GM23248 (cell line): ENCODE measurements around the gene ATP11C. TPM values are rescaled to one million over a fixed set of nuclear protein-coding genes. Genes with fewer than 3 reads are reported as not detected.

Source experiments
- DNase-seq: peaks from one replicate; pipeline ENCODE4 v3.0.0-alpha.2; 2015
- H2AFZ ChIP-seq: fragments of 200-600 bp; sonication (generic); 2 replicates; pipeline ENCODE4 v1.6.1; 2016; ENCODE audit warnings: antibody characterized with exemption
- H3F3A ChIP-seq: fragments of 200-600 bp; sonication (generic); 2 replicates; pipeline ENCODE4 v1.6.1; 2016; ENCODE audit warnings: mild to moderate bottlenecking, antibody characterized with exemption, mixed run types; ENCODE audit not compliant: insufficient read depth
- H3K27ac ChIP-seq: fragments of 200-600 bp; sonication (generic); 2 replicates; pipeline ENCODE4 v1.5.1; 2016; ENCODE audit warnings: mild to moderate bottlenecking
- H3K27me3 ChIP-seq: fragments of 200-600 bp; sonication (generic); replicated peaks from 2 replicates; pipeline ENCODE4 v1.6.1; 2016; ENCODE audit warnings: mild to moderate bottlenecking; ENCODE audit not compliant: insufficient read depth
- H3K36me3 ChIP-seq: fragments of 200-600 bp; sonication (generic); 2 replicates; pipeline ENCODE4 v1.6.1; 2016; ENCODE audit warnings: low read depth, mild to moderate bottlenecking
- H3K4me1 ChIP-seq: fragments of 200-600 bp; sonication (generic); 2 replicates; pipeline ENCODE4 v1.6.1; 2016; ENCODE audit warnings: mild to moderate bottlenecking; ENCODE audit not compliant: insufficient read depth
- H3K4me2 ChIP-seq: fragments of 200-600 bp; sonication (generic); one replicate; pipeline ENCODE4 v1.6.1; 2016; ENCODE audit warnings: mild to moderate bottlenecking; ENCODE audit not compliant: unreplicated experiment
- H3K4me3 ChIP-seq: fragments of 200-600 bp; sonication (generic); 2 replicates; pipeline ENCODE4 v1.5.1; 2016; ENCODE audit warnings: mild to moderate bottlenecking
- H3K79me2 ChIP-seq: fragments of 200-600 bp; sonication (generic); 2 replicates; pipeline ENCODE4 v1.6.1; 2016; ENCODE audit warnings: mild to moderate bottlenecking; ENCODE audit not compliant: insufficient read depth
- H3K9ac ChIP-seq: fragments of 200-600 bp; sonication (generic); 2 replicates; pipeline ENCODE4 v1.6.1; 2016; ENCODE audit warnings: mild to moderate bottlenecking
- H3K9me2 ChIP-seq: fragments of 200-600 bp; sonication (generic); 2 replicates; pipeline ENCODE4 v1.6.1; 2016; ENCODE audit warnings: mixed run types, mild to moderate bottlenecking, moderate library complexity; ENCODE audit not compliant: insufficient read depth
- H3K9me3 ChIP-seq: fragments of 200-600 bp; sonication (generic); one replicate; pipeline ENCODE4 v1.6.1; 2017; ENCODE audit warnings: low read depth
- H4K20me1 ChIP-seq: fragments of 200-600 bp; sonication (generic); 2 replicates; pipeline ENCODE4 v1.6.0; 2016; ENCODE audit not compliant: insufficient read depth
- EZH2 ChIP-seq: fragments of 200-600 bp; sonication (generic); IDR thresholded peaks from 2 replicates; pipeline ENCODE4 v1.6.1; 2018; ENCODE audit warnings: antibody characterized with exemption, mild to moderate bottlenecking; ENCODE audit not compliant: insufficient read depth, poor library complexity, severe bottlenecking
- EZH2phosphoT487 ChIP-seq: fragments of 200-600 bp; sonication (generic); IDR thresholded peaks from 2 replicates; pipeline ENCODE4 v1.6.1; 2018; ENCODE audit warnings: antibody characterized with exemption, moderate library complexity, mild to moderate bottlenecking, low read depth; ENCODE audit not compliant: insufficient read depth
- WGBS, 2 experiments: methylation state at CpG; one replicate each; pipeline ENCODE4 v1.1.6; 2015 to 2017; ENCODE audit warnings: low lambda C conversion rate in 2 of 2, low coverage in 1 of 2; ENCODE audit errors: missing lambda C conversion rate in 2 of 2; 5-methylcytosine and 5-hydroxymethylcytosine counted together
- in situ Hi-C: fragments of 300-500 bp; cut with MboI; formaldehyde crosslinking; loops from 2 replicates; pipeline ENCODE4 v1.15.0; 2020
- polyA plus RNA-seq: library from polyadenylated mRNA; unstranded; fragments of >200 nt; fragmentation: Nextera tagmentation; extraction: Ambion mirVana; gene quantifications from 2 replicates; pipeline ENCODE4 v1.2.1, GENCODE V29; 2016
- total RNA-seq: library from RNA; depleted of rRNA; stranded (reverse); fragments of >200 nt; shearing (Covaris generic); gene quantifications from 2 replicates; pipeline ENCODE4 v1.2.3, GENCODE V29; 2014

The ATP11C gene
- total and polyA plus RNA-seq, 2 experiments from 2014 or later = 8.5 to 26.2 TPM

DNA sequence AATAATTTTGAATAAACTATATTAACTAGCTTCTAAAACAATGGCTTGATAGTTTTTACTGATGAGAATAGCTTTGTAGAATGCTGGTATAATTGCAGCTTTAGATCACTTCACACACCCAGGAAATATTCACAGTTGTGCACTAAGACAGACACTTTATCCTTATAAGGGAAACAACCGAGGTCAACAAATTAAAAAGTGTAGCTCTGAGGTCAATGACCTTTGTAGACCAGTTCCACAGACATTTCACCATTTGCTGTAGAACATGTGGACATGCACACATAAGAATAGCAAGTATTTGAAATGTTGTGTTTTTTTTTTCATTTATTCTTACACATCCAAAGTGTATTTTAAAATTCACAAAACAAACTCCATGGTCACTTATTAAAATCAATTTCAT lies 148.9 kb downstream of the ATP11C start:
- H3F3A ChIP-seq = no peaks in the 10 kb centered on the region
- no peak overlapping the region for H3K27ac ChIP-seq
- H3K9ac ChIP-seq = no peak overlapping the region
- no peak for TF ChIP-seq EZH2
- TF ChIP-seq EZH2phosphoT487 = no peak
- no peaks in the 10 kb centered on the region for H3K36me3 ChIP-seq
- no peaks in the 10 kb centered on the region for H3K27me3 ChIP-seq
- WGBS, 2 experiments = 84 to 94% methylated on average over 1 of the region's 1 CpG
- no peaks in the 10 kb centered on the region for H4K20me1 ChIP-seq
- H3K4me2 ChIP-seq = no peak overlapping the region
- no peak overlapping the region for H3K4me3 ChIP-seq
- H3K9me3 ChIP-seq = no peaks in the 10 kb centered on the region
- in situ Hi-C loops = no loop called here
- H3K4me1 ChIP-seq = no peaks in the 10 kb centered on the region
- H3K79me2 ChIP-seq = no peaks in the 10 kb centered on the region
- H2AFZ ChIP-seq = no peak overlapping the region
- DNase-seq = no peak
- no peaks in the 10 kb centered on the region for H3K9me2 ChIP-seq

DNA sequence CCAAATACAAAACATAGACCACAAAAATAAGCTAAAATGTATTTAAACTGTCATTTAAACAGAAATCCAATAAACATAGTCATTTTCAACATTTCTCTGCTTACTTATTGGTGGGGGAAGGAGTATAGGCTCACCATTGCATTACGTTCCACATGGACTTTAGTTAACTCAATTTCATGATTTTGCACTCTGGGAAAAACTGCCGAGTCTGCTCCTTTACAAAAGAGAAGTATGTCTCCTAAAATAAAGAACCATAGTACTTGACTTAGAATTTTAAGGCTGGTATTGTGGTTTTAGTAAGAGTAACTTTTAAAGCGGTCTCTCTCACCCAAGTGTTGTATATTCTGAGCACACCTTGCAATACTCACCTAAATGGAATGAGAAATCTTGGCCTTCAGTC lies 149.8 kb downstream of the ATP11C start:
- no peaks in the 10 kb centered on the region for H3K9me3 ChIP-seq
- no peaks in the 10 kb centered on the region for H3K27me3 ChIP-seq
- H3K4me3 ChIP-seq = no peak overlapping the region
- DNase-seq = no peak
- no peak overlapping the region for H3K27ac ChIP-seq
- no peaks in the 10 kb centered on the region for H3K79me2 ChIP-seq
- H2AFZ ChIP-seq = no peak overlapping the region
- H3F3A ChIP-seq = no peaks in the 10 kb centered on the region
- no peaks in the 10 kb centered on the region for H4K20me1 ChIP-seq
- no peak overlapping the region for H3K4me2 ChIP-seq
- H3K9ac ChIP-seq = no peak overlapping the region
- H3K36me3 ChIP-seq = no peaks in the 10 kb centered on the region
- no peaks in the 10 kb centered on the region for H3K4me1 ChIP-seq
- in situ Hi-C loops = no loop called here
- WGBS, 2 experiments = 94 to 100% methylated on average over 3 of the region's 3 CpGs
- H3K9me2 ChIP-seq = no peaks in the 10 kb centered on the region
- no peak for TF ChIP-seq EZH2phosphoT487
- TF ChIP-seq EZH2 = no peak

DNA sequence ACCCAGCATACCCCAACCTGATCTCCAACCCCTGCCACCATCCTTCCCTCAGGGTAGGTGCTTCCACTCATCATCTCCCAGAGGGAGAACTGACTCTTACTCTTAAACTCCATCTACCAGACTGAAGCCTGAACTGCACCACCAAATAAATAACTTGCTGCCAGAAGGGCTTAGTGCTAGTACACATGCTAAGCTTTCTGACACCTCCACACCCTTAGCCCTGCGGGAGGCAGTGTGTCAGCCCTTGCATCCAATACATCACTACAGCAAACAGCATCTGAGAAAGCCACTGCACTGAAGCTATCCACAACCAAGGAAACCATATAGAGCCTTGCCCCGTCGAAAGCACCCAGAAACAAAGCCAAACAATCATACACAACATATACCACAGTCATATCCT lies 156.3 kb downstream of the ATP11C start:
- no peak for DNase-seq
- Histone ChIP-seq H3K36me3 (no peaks in the 10 kb centered on the region), H3K4me3 (no peak overlapping the region), H4K20me1 (no peaks in the 10 kb centered on the region), H3K27ac (no peak overlapping the region), H3K9ac (no peak overlapping the region), H3K9me2 (no peaks in the 10 kb centered on the region), H2AFZ (no peak overlapping the region), H3K4me2 (no peak overlapping the region), H3K4me1 (no peaks in the 10 kb centered on the region), H3K9me3 (no peaks in the 10 kb centered on the region), H3K79me2 (no peaks in the 10 kb centered on the region), H3K27me3 (no peaks in the 10 kb centered on the region), H3F3A (no peaks in the 10 kb centered on the region)
- TF ChIP-seq EZH2phosphoT487 = no peak
- no peak for TF ChIP-seq EZH2
- in situ Hi-C loops = no loop called here
- WGBS, 2 experiments = 94 to 100% methylated on average over 2 to 3 of the region's 3 CpGs

DNA sequence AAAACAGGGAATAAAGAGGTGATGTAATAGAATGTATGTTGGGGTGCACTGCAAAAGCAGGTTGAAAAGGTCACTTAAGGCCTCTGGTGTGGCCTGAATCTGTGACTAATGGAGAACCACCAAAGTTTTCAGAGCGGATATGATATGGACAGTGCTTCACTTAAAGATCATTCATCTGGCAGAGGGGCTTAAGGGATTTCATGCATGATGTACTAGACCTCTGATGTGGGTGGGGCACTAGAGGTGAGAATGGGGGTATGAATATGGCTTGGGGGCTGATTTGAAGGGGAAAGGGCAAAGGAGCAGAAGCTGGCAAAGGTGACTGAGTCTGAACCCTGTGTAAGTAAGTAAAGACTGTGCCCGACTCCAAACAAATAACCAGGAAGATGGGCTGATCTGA lies 162.5 kb downstream of the ATP11C start:
- Histone ChIP-seq H3K9me3 (no peaks in the 10 kb centered on the region), H3K36me3 (no peaks in the 10 kb centered on the region), H3K79me2 (no peaks in the 10 kb centered on the region), H3K27ac (no peak overlapping the region), H3K4me1 (no peaks in the 10 kb centered on the region), H4K20me1 (no peaks in the 10 kb centered on the region), H3K4me2 (no peak overlapping the region), H2AFZ (no peak overlapping the region), H3K27me3 (no peaks in the 10 kb centered on the region), H3F3A (no peaks in the 10 kb centered on the region), H3K9me2 (no peaks in the 10 kb centered on the region), H3K9ac (no peak overlapping the region), H3K4me3 (no peak overlapping the region)
- no peak for TF ChIP-seq EZH2phosphoT487
- no peak for TF ChIP-seq EZH2
- in situ Hi-C loops = loop anchor here (25.0 kb wide), 1 partner anchor 1008 kb away; no protein-coding TSS in a partner anchor
- no peak for DNase-seq
- 95 to 100% methylated on average over 2 of the region's 2 CpGs for WGBS, 2 experiments

DNA sequence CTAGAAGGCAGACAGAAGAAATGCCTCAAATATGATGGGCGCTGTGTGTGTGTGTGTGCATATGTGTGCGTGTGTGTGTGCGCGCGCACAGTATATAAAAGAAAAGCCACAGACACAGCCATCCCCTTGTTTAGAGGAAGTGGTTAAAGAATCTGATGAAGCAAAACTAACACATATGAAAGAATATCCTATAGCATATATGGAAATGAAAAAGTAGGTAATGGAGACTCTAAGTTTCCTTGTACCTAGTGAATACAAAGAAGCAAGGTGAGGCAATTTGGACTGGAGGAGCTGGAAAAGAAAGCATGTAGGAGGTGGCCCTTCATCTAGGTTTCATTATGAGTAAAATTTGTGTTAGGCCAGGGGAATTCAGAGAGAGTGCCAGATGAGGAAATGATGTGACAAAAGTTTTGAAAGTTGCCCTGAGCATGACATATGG lies 166.3 kb downstream of the ATP11C start:
- Histone ChIP-seq H3K4me2 (no peak overlapping the region), H3K27ac (no peak overlapping the region), H3K4me1 (no peaks in the 10 kb centered on the region), H3K79me2 (no peaks in the 10 kb centered on the region), H2AFZ (no peak overlapping the region), H3K27me3 (no peaks in the 10 kb centered on the region), H3F3A (no peaks in the 10 kb centered on the region), H3K9me3 (no peaks in the 10 kb centered on the region), H3K4me3 (no peak overlapping the region), H4K20me1 (no peaks in the 10 kb centered on the region), H3K36me3 (no peaks in the 10 kb centered on the region), H3K9ac (no peak overlapping the region), H3K9me2 (no peaks in the 10 kb centered on the region)
- TF ChIP-seq EZH2 = no peak
- no peak for TF ChIP-seq EZH2phosphoT487
- no peak for DNase-seq
- 97 to 99% methylated on average over 5 of the region's 5 CpGs for WGBS, 2 experiments
- in situ Hi-C loops = loop anchor here (25.0 kb wide), 1 partner anchor 1004 kb away; no protein-coding TSS in a partner anchor
